Loucy (cell line): ENCODE measurements around the gene BCAP31.
"Not testable (repeated sequence)": the region's sequence is repeated elsewhere in the genome, so short reads cannot be mapped to it uniquely, and the experiment has no call there.

Experiments
- CTCF ChIP-seq: fragments of 200-600 bp; sonication (generic); conservative IDR thresholded peaks from 2 replicates; pipeline ENCODE4 v1.5.1; 2014; ENCODE audit warnings: mild to moderate bottlenecking, antibody characterized with exemption, low read length
- EZH2phosphoT487 ChIP-seq: fragments of 200-600 bp; IDR thresholded peaks from 2 replicates; pipeline ENCODE4 v1.6.1; 2018; ENCODE audit warnings: antibody characterized with exemption, mild to moderate bottlenecking, moderate library complexity, borderline replicate concordance

DNA sequence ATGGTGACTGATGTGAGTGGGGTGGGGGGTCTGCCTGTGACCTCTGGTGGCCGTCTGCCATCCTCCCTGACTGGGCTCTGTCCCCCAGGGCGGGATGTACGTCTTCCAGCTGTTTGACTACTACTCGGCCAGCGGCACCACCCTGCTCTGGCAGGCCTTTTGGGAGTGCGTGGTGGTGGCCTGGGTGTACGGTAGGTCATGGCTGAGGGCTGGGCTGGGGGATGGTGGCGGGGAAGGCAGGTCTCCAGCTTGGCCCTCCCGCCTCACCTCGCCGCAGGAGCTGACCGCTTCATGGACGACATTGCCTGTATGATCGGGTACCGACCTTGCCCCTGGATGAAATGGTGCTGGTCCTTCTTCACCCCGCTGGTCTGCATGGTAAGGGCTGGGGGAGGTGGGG lies 29.9 kb downstream of the BCAP31 start:
- TF ChIP-seq CTCF, EZH2phosphoT487: not testable (repeated sequence)
